NK-92 (cell line): ENCODE measurements around the gene TNRC18.

Experiments used
- DNase-seq: peaks from one replicate; lab custom pipeline; 2025; ENCODE audit not compliant: unreplicated experiment; lab: John Stamatoyannopoulos, UW

The TNRC18 gene

DNA sequence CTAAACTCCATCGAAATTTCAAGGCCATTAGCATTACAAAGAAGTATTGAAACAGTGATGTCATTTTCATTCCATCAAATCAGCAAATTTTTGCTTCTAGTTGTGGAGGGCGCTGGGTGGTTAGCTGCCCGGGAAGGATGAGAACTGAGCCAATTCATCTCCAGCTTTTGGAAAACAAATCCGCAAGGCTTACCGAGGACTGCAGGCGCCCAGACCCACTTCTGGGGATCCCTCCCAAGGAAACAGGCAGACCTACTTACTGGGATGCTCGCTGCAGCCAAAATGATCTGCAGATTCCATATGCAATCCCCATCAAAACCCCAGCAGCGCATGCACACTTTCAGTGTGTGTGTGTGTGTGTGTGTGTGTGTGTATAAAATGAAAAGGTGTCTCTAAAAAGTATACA is 19.2 kb downstream of the TNRC18 start:
- no peak for DNase-seq

- DNase-seq: no peak
Observed at GRCh38 chr7:5403442-5403841, 20.2 kb downstream of the TNRC18 start.

DNA sequence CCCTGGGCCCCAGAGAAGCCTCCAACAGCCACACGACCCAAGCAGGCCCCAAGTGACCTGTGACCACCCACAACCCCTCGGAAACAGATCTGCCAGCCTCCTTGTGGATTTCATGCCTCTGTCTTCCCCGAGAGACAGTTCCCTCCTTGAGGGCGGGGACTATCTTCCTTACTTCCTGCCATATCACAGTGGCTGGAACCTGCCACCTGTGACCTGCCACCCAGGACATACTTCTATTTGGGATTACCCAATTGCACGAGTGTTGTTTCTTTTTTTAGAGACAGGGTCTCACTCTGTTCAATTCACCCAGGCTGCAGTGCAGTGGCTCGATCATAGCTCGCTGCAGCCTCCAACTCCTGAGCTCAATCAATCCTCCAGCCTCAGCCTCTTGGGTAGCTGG is 25.9 kb downstream of the TNRC18 start:
- no peak for DNase-seq

- DNase-seq: peak; percentile 57
Observed at GRCh38 chr7:5396999-5397663, 26.5 kb downstream of the TNRC18 start.

DNA sequence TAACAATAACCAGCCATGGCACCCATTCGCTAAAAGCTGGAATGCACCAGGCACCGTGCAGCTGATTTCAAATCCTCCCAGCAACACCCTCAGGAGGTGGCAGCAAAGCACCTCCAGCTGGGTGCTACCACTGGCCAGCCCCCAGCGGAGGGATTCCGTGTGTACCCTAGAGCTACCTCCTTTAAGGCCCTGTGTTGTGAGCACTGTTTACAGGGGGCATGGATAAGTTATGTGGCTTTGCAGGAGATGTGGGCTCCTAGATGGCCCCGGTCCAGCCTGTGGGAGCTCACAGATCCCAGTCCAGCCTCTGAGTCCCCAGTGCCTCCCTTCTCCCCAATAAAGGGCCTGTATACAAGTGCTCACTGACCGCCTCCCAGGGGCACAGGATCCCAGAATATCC is 27.1 kb downstream of the TNRC18 start:
- DNase-seq: no peak

- DNase-seq: no peak
Observed at GRCh38 chr7:5395246-5395645, 28.4 kb downstream of the TNRC18 start.

DNA sequence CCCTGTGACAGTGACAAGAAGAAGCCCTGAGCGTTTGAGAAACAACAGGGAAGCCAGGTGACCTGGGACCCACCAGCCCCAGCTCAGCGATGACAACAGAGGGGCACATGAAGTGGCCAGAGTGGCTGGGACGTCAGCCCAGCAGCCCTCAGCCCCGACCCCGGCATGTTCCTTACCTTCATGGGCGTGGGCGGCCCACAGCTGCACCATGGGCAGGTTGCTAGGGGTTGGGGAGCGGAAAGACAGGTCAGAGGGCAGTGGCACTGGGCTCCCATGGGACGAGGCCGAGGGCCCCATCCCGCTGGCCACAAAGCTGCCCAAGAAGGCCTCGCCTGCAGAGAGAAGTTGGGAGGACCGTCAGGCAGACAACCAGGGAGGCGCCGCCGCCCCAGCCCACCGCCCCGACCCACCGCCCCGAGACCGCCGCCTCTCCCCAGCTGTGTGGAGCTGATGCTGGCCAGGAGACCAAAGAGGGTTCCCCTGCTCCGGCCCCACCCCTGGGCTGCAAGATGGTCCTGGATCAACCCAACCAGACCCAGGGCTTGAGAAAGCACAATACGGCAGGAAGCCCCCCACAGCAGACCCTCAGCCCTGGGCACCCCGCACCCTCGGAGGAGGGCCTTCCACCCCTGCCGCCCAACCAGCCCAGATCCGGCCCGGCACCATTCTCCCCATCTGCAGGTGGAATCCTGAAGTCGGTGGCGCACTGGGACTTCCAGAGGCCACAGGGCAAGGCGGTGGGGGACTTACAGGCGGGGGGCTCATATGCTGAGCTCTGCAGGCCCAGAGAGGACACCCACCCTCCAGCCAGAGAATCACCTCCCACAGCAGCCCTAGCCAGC is 29.1 kb downstream of the TNRC18 start:
- DNase-seq: no peak

DNA sequence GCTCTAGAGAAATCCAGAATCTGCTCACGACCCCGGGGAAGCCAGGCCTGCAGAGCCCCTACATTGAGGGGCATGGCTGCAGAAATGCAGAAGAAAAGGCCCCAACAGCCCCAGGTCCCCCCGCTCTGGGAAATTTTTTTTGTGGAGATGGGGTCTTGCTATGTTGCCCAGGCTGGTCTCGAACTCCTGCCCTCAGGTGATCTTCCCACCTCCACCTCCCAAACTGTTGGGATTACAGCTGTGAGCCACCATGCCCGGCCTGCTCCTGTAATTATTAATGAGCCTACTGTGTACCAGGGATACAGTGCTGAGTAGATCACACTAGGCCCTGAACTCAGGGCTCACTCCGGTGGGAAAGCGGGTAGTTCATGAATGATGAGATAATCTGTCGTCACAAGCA is 29.9 kb downstream of the TNRC18 start:
- DNase-seq: no peak

DNA sequence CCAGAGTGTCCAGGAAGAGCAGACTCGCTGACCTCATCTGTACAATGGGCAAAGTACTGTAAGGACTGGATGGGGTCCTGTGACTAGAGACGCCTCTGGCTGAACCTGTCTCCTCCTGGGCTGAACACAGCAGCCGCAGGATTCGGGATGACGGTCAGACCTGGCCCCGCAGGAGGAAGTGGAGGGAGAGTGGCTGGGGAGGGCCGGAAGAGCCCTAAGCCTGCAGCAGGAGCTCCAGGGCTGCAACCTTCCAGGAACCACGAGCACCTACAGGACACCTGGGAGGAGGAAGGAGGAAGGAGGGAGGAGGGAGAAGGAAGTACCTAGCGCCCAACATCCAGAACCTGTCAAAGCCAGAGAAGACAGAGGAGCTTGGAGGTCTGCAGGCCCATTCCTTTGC is 30.3 kb downstream of the TNRC18 start:
- DNase-seq: no peak

DNA sequence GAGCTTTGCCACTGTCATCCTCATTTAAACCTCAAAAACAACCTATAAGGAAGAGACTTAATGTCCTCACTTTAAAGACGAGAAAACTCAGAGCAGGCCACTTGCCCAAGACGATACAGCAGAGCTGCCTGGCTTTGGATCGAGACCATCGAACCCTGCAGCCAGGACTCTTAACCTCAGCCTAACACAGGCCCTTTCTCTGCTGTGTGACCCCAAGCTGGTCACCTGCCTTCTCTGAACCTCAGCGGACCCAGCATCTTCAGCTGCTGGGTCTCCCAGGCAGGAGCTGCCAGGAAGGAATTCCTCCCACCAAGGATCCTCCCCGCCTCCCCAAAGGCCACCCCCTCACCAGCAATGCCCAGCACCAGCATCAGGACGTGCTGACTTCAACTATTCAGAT is 32.7 kb downstream of the TNRC18 start:
- no peak for DNase-seq

- DNase-seq: no peak
Observed at GRCh38 chr7:5388905-5389433, 34.7 kb downstream of the TNRC18 start.

GRCh38 chr7:5388273-5388901 is 35.2 kb downstream of the TNRC18 start:
- DNase-seq: no peak

- no peak for DNase-seq
Observed at GRCh38 chr7:5387711-5388245, 35.9 kb downstream of the TNRC18 start.

- DNase-seq: no peak
Observed at GRCh38 chr7:5384618-5385017, 39.0 kb downstream of the TNRC18 start.

- no peak for DNase-seq
Observed at GRCh38 chr7:5383314-5384098, 40.1 kb downstream of the TNRC18 start.

DNA sequence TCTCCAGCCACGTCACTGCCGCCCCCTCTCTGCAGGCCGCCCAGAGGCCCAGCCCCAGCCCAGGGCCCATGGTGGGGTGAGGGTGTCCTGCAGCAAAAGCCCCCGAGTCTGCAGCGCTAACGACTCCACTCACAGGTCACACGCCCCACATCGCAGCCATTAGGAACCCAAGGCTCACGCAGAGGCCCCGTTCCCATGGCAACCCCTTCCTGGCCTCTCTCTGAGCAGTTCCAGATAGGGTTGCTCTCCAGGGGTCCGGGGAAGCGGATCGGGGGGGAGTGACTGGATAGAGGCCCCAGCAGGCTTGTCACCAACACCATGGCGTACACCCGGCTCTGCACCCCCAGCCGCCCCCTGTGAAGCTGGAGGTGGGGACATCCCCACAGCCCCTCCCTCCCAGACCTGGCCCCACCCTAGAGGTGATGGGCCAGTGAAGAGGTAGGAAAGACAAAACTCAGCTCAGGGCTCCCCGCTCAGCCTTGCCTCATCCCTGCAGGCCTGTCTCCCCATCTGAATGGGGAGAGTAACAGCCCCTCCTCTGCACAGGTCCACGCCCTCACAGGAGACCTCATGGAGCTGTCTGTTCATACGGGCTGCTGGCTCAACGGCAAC is 41.2 kb downstream of the TNRC18 start:
- DNase-seq: no peak

GRCh38 chr7:5381071-5381772 is 42.4 kb downstream of the TNRC18 start:
- no peak for DNase-seq

DNA sequence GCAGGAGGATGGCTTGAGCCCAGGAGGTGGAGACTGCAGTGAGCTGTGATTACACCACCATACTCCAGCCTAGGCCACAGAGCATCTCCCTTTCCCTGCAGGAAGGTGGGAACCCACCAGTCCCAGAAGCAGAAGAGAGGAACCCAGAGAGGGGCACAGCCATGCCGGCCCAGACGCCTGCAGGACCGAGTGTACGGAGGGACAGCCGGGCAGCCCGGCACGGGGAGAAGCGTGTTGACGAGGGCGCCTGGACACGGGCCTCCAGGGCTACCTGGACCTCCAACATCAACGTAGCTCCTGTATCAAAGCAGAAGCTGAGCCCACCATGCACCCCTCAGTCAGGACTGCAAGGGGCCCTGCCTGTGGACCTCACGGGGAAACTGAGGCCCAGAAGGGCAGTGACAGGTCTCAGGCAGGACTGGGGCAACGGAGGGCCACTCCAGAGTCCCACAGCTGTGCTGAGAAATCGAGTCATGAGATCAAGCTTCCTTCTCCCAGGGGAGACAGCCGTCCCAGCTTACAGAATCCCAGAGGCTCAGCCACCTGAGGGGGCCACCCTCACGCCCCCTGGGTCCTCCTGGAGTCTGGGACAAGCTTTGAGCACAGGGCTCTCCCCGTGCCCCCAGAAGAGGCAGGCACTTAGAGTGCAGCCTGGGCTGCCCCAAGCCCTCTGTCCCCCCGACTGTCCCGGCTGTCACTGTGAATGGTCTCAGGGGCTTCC is 43.1 kb downstream of the TNRC18 start:
- DNase-seq: no peak

GRCh38 chr7:5379546-5379945 is 44.1 kb downstream of the TNRC18 start:
- DNase-seq: no peak
